Osteoblast (primary cell): ENCODE data around the gene MCF2L. TPM values are rescaled to one million over a fixed set of nuclear protein-coding genes. Genes with fewer than 3 reads are reported as not detected.
"Not testable (repeated sequence)": the region's sequence is repeated elsewhere in the genome, so short reads cannot be mapped to it uniquely, and the experiment has no call there.

Source experiments
- DNase-seq: peaks from one replicate; pipeline ENCODE4 v3.0.0; 2011; ENCODE audit warnings: low spot score, mixed read lengths; ENCODE audit not compliant: insufficient read length; ENCODE audit errors: missing footprints
- H2AFZ ChIP-seq: 2 replicates; pipeline ENCODE4 v1.6.0; 2011; ENCODE audit warnings: mild to moderate bottlenecking, low read length
- H3K27ac ChIP-seq: 2 replicates; pipeline ENCODE4 v1.5.1; 2011; ENCODE audit warnings: mild to moderate bottlenecking, low read depth, low read length, moderate library complexity
- H3K27me3 ChIP-seq: 2 replicates; pipeline ENCODE4 v1.6.0; 2012; ENCODE audit warnings: mild to moderate bottlenecking, control low read depth, inconsistent platforms, low read length, moderate library complexity; ENCODE audit not compliant: insufficient read depth
- H3K36me3 ChIP-seq: 2 replicates; pipeline ENCODE4 v1.5.1; 2011; ENCODE audit warnings: mild to moderate bottlenecking, low read length, control low read depth, moderate library complexity; ENCODE audit not compliant: insufficient read depth
- H3K4me1 ChIP-seq: 2 replicates; pipeline ENCODE4 v1.5.1; 2011; ENCODE audit warnings: mild to moderate bottlenecking, low read length, control low read depth, moderate library complexity; ENCODE audit not compliant: insufficient read depth
- H3K4me2 ChIP-seq: 2 replicates; pipeline ENCODE4 v1.6.0; 2011; ENCODE audit warnings: mild to moderate bottlenecking, low read length; ENCODE audit not compliant: insufficient read depth
- H3K4me3 ChIP-seq: fragments of 200-600 bp; sonication (generic); 3 replicates; pipeline ENCODE4 v1.5.1; 2012; ENCODE audit warnings: mild to moderate bottlenecking, low read length, inconsistent platforms; ENCODE audit not compliant: insufficient read depth
- H3K79me2 ChIP-seq: 2 replicates; pipeline ENCODE4 v1.6.0; 2012; ENCODE audit warnings: mild to moderate bottlenecking, low read length, control low read depth, inconsistent platforms; ENCODE audit not compliant: insufficient read depth
- H3K9me3 ChIP-seq: 2 replicates; pipeline ENCODE4 v1.5.1; 2011; ENCODE audit warnings: low read depth, low read length, control low read depth
- H4K20me1 ChIP-seq: 2 replicates; pipeline ENCODE4 v1.6.0; 2012; ENCODE audit warnings: mild to moderate bottlenecking, low read length, control low read depth; ENCODE audit not compliant: insufficient read depth
- total RNA-seq: library from RNA; depleted of rRNA; stranded (reverse); fragments of >200 nt; gene quantifications from 2 replicates; pipeline ENCODE4 v1.2.3, GENCODE V29; 2012
- TF ChIP-seq, protein P1 (sequence below): IDR thresholded peaks from 2 replicates; pipeline ENCODE4 v1.5.1; 2011; ENCODE audit warnings: mild to moderate bottlenecking, low read depth, low read length, moderate library complexity; ENCODE audit errors: extremely low read depth

MCF2L gene
- total RNA-seq, 1 donor = 6.5 TPM

DNA sequence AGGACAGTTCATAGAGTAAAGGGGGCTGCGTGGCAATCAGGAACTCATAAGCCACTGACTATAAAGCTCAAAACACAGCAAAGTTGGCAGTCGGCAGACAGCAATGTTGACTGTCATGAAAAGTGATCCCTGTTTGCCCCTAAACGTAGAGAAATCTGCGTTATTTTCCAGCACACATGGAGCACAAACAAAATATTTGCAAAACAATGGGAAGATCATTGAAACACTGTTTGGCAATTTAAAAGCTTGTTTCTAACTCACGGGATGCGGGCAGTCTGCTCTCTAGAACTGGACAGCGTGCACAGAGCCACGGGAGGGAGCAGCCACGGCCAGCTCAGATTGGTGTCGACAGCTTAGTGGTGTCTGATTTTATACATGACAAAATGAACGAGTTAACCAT, 130.1 kb downstream of the MCF2L start:
- Histone ChIP-seq H2AFZ (no peak overlapping the region), H4K20me1 (no peaks in the 10 kb centered on the region), H3K4me2 (no peak overlapping the region), H3K36me3 (no peaks in the 10 kb centered on the region), H3K4me1 (no peaks in the 10 kb centered on the region), H3K27ac (no peak overlapping the region), H3K79me2 (no peaks in the 10 kb centered on the region), H3K4me3 (no peak overlapping the region), H3K27me3 (peaks cover 21% of the 10 kb centered on the region), H3K9me3 (no peaks in the 10 kb centered on the region)
- TF ChIP-seq, protein P1, sequence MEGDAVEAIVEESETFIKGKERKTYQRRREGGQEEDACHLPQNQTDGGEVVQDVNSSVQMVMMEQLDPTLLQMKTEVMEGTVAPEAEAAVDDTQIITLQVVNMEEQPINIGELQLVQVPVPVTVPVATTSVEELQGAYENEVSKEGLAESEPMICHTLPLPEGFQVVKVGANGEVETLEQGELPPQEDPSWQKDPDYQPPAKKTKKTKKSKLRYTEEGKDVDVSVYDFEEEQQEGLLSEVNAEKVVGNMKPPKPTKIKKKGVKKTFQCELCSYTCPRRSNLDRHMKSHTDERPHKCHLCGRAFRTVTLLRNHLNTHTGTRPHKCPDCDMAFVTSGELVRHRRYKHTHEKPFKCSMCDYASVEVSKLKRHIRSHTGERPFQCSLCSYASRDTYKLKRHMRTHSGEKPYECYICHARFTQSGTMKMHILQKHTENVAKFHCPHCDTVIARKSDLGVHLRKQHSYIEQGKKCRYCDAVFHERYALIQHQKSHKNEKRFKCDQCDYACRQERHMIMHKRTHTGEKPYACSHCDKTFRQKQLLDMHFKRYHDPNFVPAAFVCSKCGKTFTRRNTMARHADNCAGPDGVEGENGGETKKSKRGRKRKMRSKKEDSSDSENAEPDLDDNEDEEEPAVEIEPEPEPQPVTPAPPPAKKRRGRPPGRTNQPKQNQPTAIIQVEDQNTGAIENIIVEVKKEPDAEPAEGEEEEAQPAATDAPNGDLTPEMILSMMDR = no peak
- no peak for DNase-seq

DNA sequence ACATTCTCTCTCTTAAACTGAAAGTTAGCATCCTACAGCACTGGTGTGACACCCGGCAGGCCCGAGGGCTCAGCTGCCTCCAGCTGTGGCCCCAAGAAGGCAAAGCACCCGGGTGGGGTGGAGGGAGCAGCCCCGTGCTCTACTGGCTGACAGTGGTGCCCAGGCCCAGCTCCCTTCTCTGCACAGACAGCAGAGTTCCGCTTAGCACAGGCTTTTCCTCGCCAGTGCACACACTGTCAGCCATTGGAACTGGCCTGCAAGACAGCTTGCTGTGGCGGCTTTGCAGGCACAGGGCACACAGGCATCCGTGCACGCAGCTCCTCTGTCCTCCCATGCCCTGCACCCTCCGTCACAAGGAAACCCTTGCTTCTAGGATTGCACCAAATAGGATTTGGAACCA, 133.3 kb downstream of the MCF2L start:
- DNase-seq, H3K4me1 ChIP-seq, H3K4me3 ChIP-seq, H3K4me2 ChIP-seq, H3K36me3 ChIP-seq, H2AFZ ChIP-seq, H4K20me1 ChIP-seq, H3K9me3 ChIP-seq, H3K27ac ChIP-seq, H3K79me2 ChIP-seq: not testable (repeated sequence)
- peaks cover 21% of the 10 kb centered on the region for H3K27me3 ChIP-seq

DNA sequence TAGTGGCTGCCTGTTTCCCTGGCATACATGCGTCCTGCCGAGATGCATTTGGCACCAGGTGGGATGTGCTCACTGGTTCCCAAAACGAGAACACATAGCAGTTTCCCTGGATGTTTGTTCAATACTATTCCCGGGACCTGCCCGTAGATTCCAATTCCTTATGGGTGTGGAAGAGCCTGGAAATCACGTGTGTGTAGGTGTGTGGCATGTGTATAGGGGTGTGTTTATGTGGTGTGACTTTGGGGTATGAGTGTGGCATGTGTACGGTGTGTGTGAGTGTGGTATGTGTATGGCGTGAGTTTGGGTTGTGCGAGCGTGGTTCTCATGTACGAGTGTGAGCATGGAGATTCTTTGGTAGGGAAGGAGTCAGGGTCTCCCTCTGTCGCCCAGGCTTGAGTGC, 133.7 kb downstream of the MCF2L start:
- Histone ChIP-seq H3K4me1 (no peaks in the 10 kb centered on the region), H4K20me1 (no peaks in the 10 kb centered on the region), H3K4me3 (no peak overlapping the region), H3K4me2 (no peak overlapping the region), H3K36me3 (no peaks in the 10 kb centered on the region), H2AFZ (no peak overlapping the region), H3K79me2 (no peaks in the 10 kb centered on the region), H3K9me3 (no peaks in the 10 kb centered on the region), H3K27me3 (peaks cover 21% of the 10 kb centered on the region), H3K27ac (no peak overlapping the region)
- no peak for DNase-seq
- TF ChIP-seq, protein P1 = no peak

DNA sequence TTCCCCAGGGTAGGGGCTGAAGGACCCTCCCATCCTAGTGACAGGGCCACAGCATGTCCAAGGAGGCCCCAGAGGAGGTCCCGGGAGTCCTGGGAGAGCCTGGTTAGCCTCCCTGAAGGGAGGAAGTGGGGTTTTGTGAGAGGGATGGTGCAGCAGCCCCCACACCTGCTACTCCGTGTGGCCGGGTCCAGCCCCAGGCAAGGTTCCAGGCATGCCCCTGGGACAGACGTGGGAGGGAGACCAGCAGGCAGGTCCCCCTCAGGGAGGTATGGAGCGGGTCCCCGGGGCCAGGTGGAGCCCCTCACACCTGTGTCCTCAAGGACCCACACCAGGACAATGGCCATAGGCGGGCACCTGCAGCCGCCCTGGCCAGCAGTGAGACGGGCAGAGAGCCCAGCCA, 134.6 kb downstream of the MCF2L start:
- no peak overlapping the region for H3K27ac ChIP-seq
- H3K9me3 ChIP-seq = no peaks in the 10 kb centered on the region
- peaks cover 13% of the 10 kb centered on the region for H3K27me3 ChIP-seq
- H3K4me1 ChIP-seq = no peaks in the 10 kb centered on the region
- TF ChIP-seq, protein P1 = no peak
- H3K36me3 ChIP-seq = no peaks in the 10 kb centered on the region
- H3K4me2 ChIP-seq = no peak overlapping the region
- no peak overlapping the region for H3K4me3 ChIP-seq
- no peaks in the 10 kb centered on the region for H4K20me1 ChIP-seq
- H3K79me2 ChIP-seq = no peaks in the 10 kb centered on the region
- H2AFZ ChIP-seq = no peak overlapping the region
- no peak for DNase-seq
